Smooth muscle cell (in vitro differentiated cells): ENCODE results near the gene DHX29. TPM values are rescaled to one million over a fixed set of nuclear protein-coding genes. Genes with fewer than 3 reads are reported as not detected.
A peak's percentile ranks its signal among the peaks of the same experiment; 100 is the strongest.

Experiments used
- DNase-seq: peaks from one replicate; lab custom pipeline; 2025; ENCODE audit not compliant: unreplicated experiment; lab: John Stamatoyannopoulos, UW
- H2AFZ ChIP-seq: fragments of 200-600 bp; sonication (generic); 2 replicates; pipeline ENCODE4 v1.6.0; 2016; ENCODE audit warnings: antibody characterized with exemption, low read depth, mild to moderate bottlenecking
- H3F3A ChIP-seq: fragments of 200-600 bp; sonication (generic); 2 replicates; pipeline ENCODE4 v1.6.0; 2017; ENCODE audit warnings: antibody characterized with exemption, low read depth
- H3K27ac ChIP-seq: fragments of 200-600 bp; sonication (generic); 2 replicates; pipeline ENCODE4 v1.5.1; 2016; ENCODE audit warnings: low read depth, mild to moderate bottlenecking
- H3K27me3 ChIP-seq: fragments of 200-600 bp; sonication (generic); 2 replicates; pipeline ENCODE4 v1.6.1; 2016; ENCODE audit warnings: low read depth, mild to moderate bottlenecking
- H3K36me3 ChIP-seq: fragments of 200-600 bp; sonication (generic); 2 replicates; pipeline ENCODE4 v1.5.1; 2016; ENCODE audit warnings: low read depth
- H3K4me1 ChIP-seq: fragments of 200-600 bp; sonication (generic); 2 replicates; pipeline ENCODE4 v1.5.1; 2016; ENCODE audit warnings: low read depth
- H3K4me2 ChIP-seq: fragments of 200-600 bp; sonication (generic); 2 replicates; pipeline ENCODE4 v1.6.0; 2016; ENCODE audit warnings: mild to moderate bottlenecking
- H3K4me3 ChIP-seq: fragments of 200-600 bp; sonication (generic); 2 replicates; pipeline ENCODE4 v1.5.1; 2016; ENCODE audit warnings: mild to moderate bottlenecking
- H3K79me2 ChIP-seq: fragments of 200-600 bp; sonication (generic); 2 replicates; pipeline ENCODE4 v1.6.0; 2016; ENCODE audit warnings: low read depth, mild to moderate bottlenecking
- H3K9ac ChIP-seq: fragments of 200-600 bp; sonication (generic); 2 replicates; pipeline ENCODE4 v1.6.0; 2016; ENCODE audit warnings: low read depth
- H3K9me3 ChIP-seq: fragments of 200-600 bp; sonication (generic); replicated peaks from 2 replicates; pipeline ENCODE4 v1.5.1; 2016; ENCODE audit warnings: low read depth
- H4K20me1 ChIP-seq: fragments of 200-600 bp; sonication (generic); 2 replicates; pipeline ENCODE4 v1.6.0; 2016; ENCODE audit warnings: low read depth
- WGBS: methylation state at CpG from one replicate; pipeline ENCODE4 v1.1.7; 2016; ENCODE audit warnings: low lambda C conversion rate; 5-methylcytosine and 5-hydroxymethylcytosine counted together
- polyA plus RNA-seq: library from polyadenylated mRNA; unstranded; fragments of >200 nt; fragmentation: Nextera tagmentation; extraction: Ambion mirVana; gene quantifications from 2 replicates; pipeline ENCODE4 v1.2.1, GENCODE V29; 2016
- total RNA-seq: library from RNA; depleted of rRNA; stranded (reverse); fragments of >200 nt; gene quantifications from 2 replicates; pipeline ENCODE4 v1.2.3, GENCODE V29; 2014
- TF ChIP-seq, protein P1 (sequence below): fragments of 200-600 bp; sonication (generic); IDR thresholded peaks from 2 replicates; pipeline ENCODE4 v1.5.1; 2017; ENCODE audit warnings: borderline replicate concordance, mild to moderate bottlenecking, antibody characterized with exemption; ENCODE audit not compliant: insufficient read depth, poor library complexity, severe bottlenecking

DHX29 gene
- total and polyA plus RNA-seq, 2 experiments from 2014 or later, result 27.1 to 40.7 TPM

DNA sequence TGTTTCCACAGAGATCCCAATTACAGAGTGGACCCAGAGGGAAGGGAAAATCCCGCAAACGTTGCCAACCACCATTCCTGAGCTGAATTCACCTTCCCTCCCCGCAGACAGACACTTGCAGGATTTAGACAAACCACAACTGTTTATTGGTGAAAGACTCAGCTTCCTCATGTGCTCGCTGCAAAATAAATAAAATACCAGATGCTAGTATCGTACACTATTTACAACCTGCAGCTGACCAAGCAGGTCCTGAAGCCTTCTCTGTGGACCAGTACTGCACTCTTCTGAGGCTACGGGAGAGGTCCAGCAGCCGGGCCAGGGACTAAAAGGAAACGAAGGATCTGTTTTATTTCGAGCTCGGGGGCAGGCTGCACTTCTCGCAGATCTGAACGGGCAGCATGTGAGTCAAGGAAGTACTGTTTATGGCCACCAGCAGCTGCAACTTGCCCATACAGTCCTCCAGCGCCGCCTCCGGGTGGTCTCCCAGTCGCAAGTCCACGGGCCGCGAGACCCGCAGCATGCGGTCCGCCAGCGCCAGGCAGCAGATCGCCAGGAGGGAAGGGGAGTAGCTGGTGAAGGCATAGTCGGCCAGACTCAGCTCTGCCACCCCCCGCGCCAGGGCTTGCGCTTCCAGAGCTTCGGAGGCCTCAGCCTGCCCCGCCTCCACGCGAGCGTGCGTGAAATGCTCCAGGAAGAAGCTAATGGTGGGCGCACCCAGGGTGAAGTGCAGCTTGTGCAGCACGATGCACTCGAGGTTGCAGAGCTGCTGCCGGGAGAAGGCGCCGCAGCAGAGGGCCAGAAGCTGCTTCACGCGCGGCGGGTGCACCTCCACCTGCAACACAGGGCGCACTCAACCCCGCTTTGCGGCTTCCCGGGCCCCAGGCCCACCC is 76.2 kb downstream of the DHX29 start:
- Histone ChIP-seq H3K9ac (no peak overlapping the region), H3K27ac (no peak overlapping the region), H3K36me3 (no peaks in the 10 kb centered on the region), H2AFZ (no peak overlapping the region), H3F3A (no peaks in the 10 kb centered on the region), H3K79me2 (no peaks in the 10 kb centered on the region), H4K20me1 (no peaks in the 10 kb centered on the region), H3K4me2 (peak overlapping the region; percentile 99), H3K4me3 (peak overlapping the region; percentile 65), H3K27me3 (peaks cover 100% of the 10 kb centered on the region), H3K9me3 (no peaks in the 10 kb centered on the region), H3K4me1 (peaks cover 26% of the 10 kb centered on the region)
- 6% methylated on average over 36 of the region's 48 CpGs for WGBS
- DNase-seq, result no peak
- TF ChIP-seq, protein P1, sequence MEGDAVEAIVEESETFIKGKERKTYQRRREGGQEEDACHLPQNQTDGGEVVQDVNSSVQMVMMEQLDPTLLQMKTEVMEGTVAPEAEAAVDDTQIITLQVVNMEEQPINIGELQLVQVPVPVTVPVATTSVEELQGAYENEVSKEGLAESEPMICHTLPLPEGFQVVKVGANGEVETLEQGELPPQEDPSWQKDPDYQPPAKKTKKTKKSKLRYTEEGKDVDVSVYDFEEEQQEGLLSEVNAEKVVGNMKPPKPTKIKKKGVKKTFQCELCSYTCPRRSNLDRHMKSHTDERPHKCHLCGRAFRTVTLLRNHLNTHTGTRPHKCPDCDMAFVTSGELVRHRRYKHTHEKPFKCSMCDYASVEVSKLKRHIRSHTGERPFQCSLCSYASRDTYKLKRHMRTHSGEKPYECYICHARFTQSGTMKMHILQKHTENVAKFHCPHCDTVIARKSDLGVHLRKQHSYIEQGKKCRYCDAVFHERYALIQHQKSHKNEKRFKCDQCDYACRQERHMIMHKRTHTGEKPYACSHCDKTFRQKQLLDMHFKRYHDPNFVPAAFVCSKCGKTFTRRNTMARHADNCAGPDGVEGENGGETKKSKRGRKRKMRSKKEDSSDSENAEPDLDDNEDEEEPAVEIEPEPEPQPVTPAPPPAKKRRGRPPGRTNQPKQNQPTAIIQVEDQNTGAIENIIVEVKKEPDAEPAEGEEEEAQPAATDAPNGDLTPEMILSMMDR, result no peak

DNA sequence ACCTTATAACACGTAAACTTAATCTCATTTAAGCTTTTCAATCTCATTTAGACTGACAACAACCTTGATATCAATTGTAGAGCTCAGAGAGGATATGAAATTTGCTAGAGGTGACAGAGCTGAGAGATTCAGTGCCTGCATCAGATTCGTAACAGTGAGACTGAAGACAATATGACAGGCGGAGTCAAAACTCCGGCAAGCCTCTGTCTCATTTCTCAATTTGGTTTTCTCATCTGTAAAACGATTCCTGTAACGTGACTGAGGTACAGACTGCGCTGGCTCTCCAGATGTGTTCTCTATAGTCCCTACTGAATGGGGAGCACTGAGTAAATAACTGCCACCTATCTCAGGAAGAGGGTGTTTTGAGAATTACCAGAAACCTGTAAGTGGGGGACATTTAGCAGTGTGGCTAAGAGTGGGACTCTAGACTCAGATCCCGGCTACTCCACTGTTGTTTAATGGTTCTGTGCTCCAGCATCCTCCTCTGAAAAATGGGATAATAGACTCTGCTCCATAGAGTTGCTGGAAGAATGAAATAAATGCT is 77.3 kb downstream of the DHX29 start:
- H2AFZ ChIP-seq, result no peak overlapping the region
- WGBS, result 62% methylated on average over 8 of the region's 8 CpGs

DNA sequence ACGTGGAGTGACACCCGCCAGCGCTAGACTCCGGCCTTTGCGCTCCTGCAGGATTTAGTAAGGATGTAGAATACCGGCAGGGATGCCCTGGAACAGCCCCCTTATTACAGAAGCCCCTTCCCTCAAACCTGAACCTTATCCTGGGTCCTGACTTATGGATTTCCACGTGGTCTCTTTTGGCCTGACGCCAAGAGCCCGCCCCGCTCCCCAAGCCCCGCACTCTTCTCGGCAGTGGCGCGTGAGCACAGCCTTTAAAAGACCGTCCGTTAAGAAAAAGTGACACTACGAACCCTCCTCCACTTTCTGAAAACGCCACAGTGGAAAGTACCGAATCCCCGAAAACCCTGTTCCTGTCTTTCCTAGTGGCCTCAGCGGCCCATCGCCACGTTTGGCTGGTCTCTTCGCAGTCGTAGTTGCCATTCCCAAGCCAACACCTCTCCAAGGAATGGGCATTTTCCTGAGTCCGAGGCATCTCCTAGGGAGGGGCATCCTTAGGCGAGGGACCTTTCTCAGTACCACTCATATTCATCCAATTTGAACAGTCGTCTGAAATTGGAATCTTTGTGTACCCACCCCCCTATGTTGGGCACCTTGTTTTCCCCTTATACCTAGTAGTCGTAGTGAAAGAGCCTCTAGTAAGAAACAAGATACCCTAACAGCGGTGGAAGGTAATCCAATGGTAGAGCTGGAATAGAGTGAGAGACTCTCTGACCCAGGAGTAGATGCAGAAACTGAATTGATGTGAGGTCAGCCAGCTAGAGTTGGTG is 79.6 kb downstream of the DHX29 start:
- TF ChIP-seq, protein P1, result no peak
- peak overlapping the region; percentile 9 for H2AFZ ChIP-seq
- H3K27me3 ChIP-seq, result peaks cover 100% of the 10 kb centered on the region
- H4K20me1 ChIP-seq, result no peaks in the 10 kb centered on the region
- WGBS, result 8% methylated on average over 30 of the region's 30 CpGs
- H3F3A ChIP-seq, result no peaks in the 10 kb centered on the region
- no peak overlapping the region for H3K9ac ChIP-seq
- peaks cover 27% of the 10 kb centered on the region for H3K4me1 ChIP-seq
- no peaks in the 10 kb centered on the region for H3K9me3 ChIP-seq
- DNase-seq, result no peak
- H3K4me2 ChIP-seq, result peak overlapping the region; percentile 86
- no peaks in the 10 kb centered on the region for H3K79me2 ChIP-seq
- H3K27ac ChIP-seq, result no peak overlapping the region
- H3K4me3 ChIP-seq, result peak overlapping the region; percentile 41
- H3K36me3 ChIP-seq, result no peaks in the 10 kb centered on the region

More for the DNA sequence above, 77.3 kb downstream of the DHX29 start:
- H3K9ac ChIP-seq, result no peak overlapping the region
- H3K4me3 ChIP-seq, result no peak overlapping the region
- no peak overlapping the region for H3K27ac ChIP-seq
- H3K79me2 ChIP-seq, result no peaks in the 10 kb centered on the region
- no peaks in the 10 kb centered on the region for H3K9me3 ChIP-seq
- TF ChIP-seq, protein P1, result no peak
- DNase-seq, result no peak
- H3K36me3 ChIP-seq, result no peaks in the 10 kb centered on the region
- no peaks in the 10 kb centered on the region for H3F3A ChIP-seq
- H3K4me1 ChIP-seq, result peaks cover 26% of the 10 kb centered on the region
- H4K20me1 ChIP-seq, result no peaks in the 10 kb centered on the region
- H3K4me2 ChIP-seq, result no peak overlapping the region
- H3K27me3 ChIP-seq, result peaks cover 100% of the 10 kb centered on the region
